Measurements from ENCODE around the gene ABAT.
"Not testable (repeated sequence)": the region's sequence is repeated elsewhere in the genome, so short reads cannot be mapped to it uniquely, and the experiment has no call there.

Gene ABAT

GRCh38 chr16:8639694-8640093 lies 34.7 kb upstream of the ABAT start:
- Histone ChIP-seq H3K4me3 (ENCODE audit: low read depth in 1 of 2, low read length in 2 of 2) (no peak overlapping the region), H3K36me3 (ENCODE audit: insufficient read depth, low read length) (peaks cover 76% of the 10 kb centered on the region), H3K4me1 (ENCODE audit: insufficient read depth, low read length) (no peaks in the 10 kb centered on the region), H3K27ac (ENCODE audit: low read depth, low read length) (no peak overlapping the region), H3K27me3 (ENCODE audit: control insufficient read depth in 1 of 2, insufficient read depth in 2 of 2, low read length in 2 of 2) (no peaks in the 10 kb centered on the region), H3K9me3 (ENCODE audit: low read length) (no peaks in the 10 kb centered on the region), H3K9ac (ENCODE audit: low read length) (no peak overlapping the region)

GRCh38 chr16:8641671-8642070 lies 32.7 kb upstream of the ABAT start:
- no peak overlapping the region for H3K9ac ChIP-seq (ENCODE audit: low read length)
- no peaks in the 10 kb centered on the region for H3K27me3 ChIP-seq (ENCODE audit: control insufficient read depth in 1 of 2, insufficient read depth in 2 of 2, low read length in 2 of 2)
- peaks cover 66% of the 10 kb centered on the region for H3K36me3 ChIP-seq (ENCODE audit: insufficient read depth, low read length)
- H3K27ac ChIP-seq (ENCODE audit: low read depth, low read length) = no peak overlapping the region
- H3K4me3 ChIP-seq (ENCODE audit: low read depth in 1 of 2, low read length in 2 of 2) = no peak overlapping the region
- no peaks in the 10 kb centered on the region for H3K4me1 ChIP-seq (ENCODE audit: insufficient read depth, low read length)
- H3K9me3 ChIP-seq (ENCODE audit: low read length) = no peaks in the 10 kb centered on the region

- Histone ChIP-seq H3K36me3 (ENCODE audit: insufficient read depth, low read length) (peaks cover 66% of the 10 kb centered on the region), H3K4me3 (ENCODE audit: low read depth in 1 of 2, low read length in 2 of 2) (no peak overlapping the region)
Measured at GRCh38 chr16:8642146-8642545, 32.3 kb upstream of the ABAT start.

GRCh38 chr16:8644211-8645140 lies 29.9 kb upstream of the ABAT start:
- Histone ChIP-seq H3K36me3 (ENCODE audit: insufficient read depth, low read length) (peaks cover 60% of the 10 kb centered on the region), H3K9me3 (ENCODE audit: low read length) (no peaks in the 10 kb centered on the region), H3K27ac (ENCODE audit: low read depth, low read length) (no peak overlapping the region), H3K4me3 (ENCODE audit: low read depth in 1 of 2, low read length in 2 of 2) (no peak overlapping the region), H3K4me1 (ENCODE audit: insufficient read depth, low read length) (no peaks in the 10 kb centered on the region), H3K9ac (ENCODE audit: low read length) (no peak overlapping the region), H3K27me3 (ENCODE audit: control insufficient read depth in 1 of 2, insufficient read depth in 2 of 2, low read length in 2 of 2) (no peaks in the 10 kb centered on the region)

More at GRCh38 chr16:8642146-8642545, 32.3 kb upstream of the ABAT start:
- Histone ChIP-seq H3K4me1 (ENCODE audit: insufficient read depth, low read length) (no peaks in the 10 kb centered on the region), H3K27me3 (ENCODE audit: control insufficient read depth in 1 of 2, insufficient read depth in 2 of 2, low read length in 2 of 2) (no peaks in the 10 kb centered on the region), H3K27ac (ENCODE audit: low read depth, low read length) (no peak overlapping the region), H3K9me3 (ENCODE audit: low read length) (no peaks in the 10 kb centered on the region), H3K9ac (ENCODE audit: low read length) (no peak overlapping the region)

DNA sequence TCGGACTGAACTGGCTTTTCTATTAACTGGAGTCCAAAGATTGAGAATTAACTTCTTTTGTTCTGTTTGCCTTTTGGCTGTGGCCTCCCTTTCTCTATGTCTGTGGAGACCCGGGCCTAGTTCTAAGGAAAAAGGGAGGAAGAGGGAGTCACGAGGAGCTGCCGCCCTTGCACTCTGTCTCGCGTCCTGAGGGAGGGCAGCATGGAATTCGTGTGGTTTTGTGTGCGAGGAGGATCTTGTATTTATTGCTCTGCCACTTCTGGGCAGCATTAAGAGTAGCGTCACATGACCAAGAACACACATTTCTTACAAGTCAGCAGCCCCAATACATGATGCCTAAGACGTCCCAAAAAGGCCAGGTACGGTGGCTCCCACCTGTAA lies 29.3 kb upstream of the ABAT start:
- Histone ChIP-seq H3K36me3 (ENCODE audit: insufficient read depth, low read length) (peaks cover 53% of the 10 kb centered on the region), H3K9ac (ENCODE audit: low read length) (no peak overlapping the region), H3K27ac (ENCODE audit: low read depth, low read length) (no peak overlapping the region), H3K4me3 (ENCODE audit: low read depth in 1 of 2, low read length in 2 of 2) (no peak overlapping the region), H3K4me1 (ENCODE audit: insufficient read depth, low read length) (no peaks in the 10 kb centered on the region), H3K9me3 (ENCODE audit: low read length) (no peaks in the 10 kb centered on the region), H3K27me3 (ENCODE audit: control insufficient read depth in 1 of 2, insufficient read depth in 2 of 2, low read length in 2 of 2) (no peaks in the 10 kb centered on the region)

GRCh38 chr16:8645831-8646230 lies 28.6 kb upstream of the ABAT start:
- Histone ChIP-seq H3K36me3 (ENCODE audit: insufficient read depth, low read length) (peaks cover 52% of the 10 kb centered on the region), H3K27me3 (ENCODE audit: control insufficient read depth in 1 of 2, insufficient read depth in 2 of 2, low read length in 2 of 2) (no peaks in the 10 kb centered on the region), H3K4me3 (ENCODE audit: low read depth in 1 of 2, low read length in 2 of 2) (no peak overlapping the region), H3K27ac (ENCODE audit: low read depth, low read length) (no peak overlapping the region), H3K9me3 (ENCODE audit: low read length) (no peaks in the 10 kb centered on the region), H3K9ac (ENCODE audit: low read length) (no peak overlapping the region), H3K4me1 (ENCODE audit: insufficient read depth, low read length) (no peaks in the 10 kb centered on the region)

DNA sequence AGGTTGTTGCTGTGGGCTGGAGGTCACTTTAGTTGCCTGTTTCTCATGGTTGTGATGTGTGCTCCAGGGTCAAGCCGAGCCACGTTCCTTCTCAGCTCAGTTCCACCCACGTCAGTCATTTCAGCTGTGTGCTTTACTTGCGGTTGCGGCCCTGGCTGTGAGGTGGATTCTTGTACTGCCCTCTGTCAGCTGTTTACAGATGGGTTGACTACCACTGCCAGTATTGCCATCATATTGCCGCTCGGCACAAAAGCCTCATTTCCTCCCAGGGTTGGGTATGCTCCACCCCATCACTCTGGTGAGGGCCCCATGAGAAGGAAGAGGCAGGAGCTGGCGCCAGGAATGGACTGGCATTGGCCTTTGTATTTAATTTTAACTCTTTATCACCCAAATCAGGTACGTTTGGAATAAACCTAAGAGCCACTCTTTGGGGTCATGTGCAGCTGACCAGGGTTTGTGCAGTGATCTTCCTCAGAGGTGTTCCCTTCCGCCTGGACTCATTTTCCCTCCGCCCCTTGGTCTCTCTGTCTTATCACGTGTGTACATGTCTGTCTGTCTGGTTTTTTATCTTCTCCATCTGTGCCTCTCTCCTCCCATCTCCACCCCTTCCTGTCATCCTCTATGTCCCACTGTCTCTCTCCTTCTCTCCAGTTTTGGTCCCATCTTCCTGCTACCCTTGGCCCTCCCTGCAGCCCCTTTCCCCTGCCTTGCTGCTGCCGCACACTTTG lies 27.9 kb upstream of the ABAT start:
- no peaks in the 10 kb centered on the region for H3K4me1 ChIP-seq (ENCODE audit: insufficient read depth, low read length)
- no peak overlapping the region for H3K9ac ChIP-seq (ENCODE audit: low read length)
- H3K9me3 ChIP-seq (ENCODE audit: low read length) = no peaks in the 10 kb centered on the region
- H3K36me3 ChIP-seq (ENCODE audit: insufficient read depth, low read length) = peaks cover 46% of the 10 kb centered on the region
- H3K4me3 ChIP-seq (ENCODE audit: low read depth in 1 of 2, low read length in 2 of 2) = no peak overlapping the region
- no peak overlapping the region for H3K27ac ChIP-seq (ENCODE audit: low read depth, low read length)
- H3K27me3 ChIP-seq (ENCODE audit: control insufficient read depth in 1 of 2, insufficient read depth in 2 of 2, low read length in 2 of 2) = no peaks in the 10 kb centered on the region

GRCh38 chr16:8647721-8648318 lies 26.6 kb upstream of the ABAT start:
- Histone ChIP-seq H3K36me3 (ENCODE audit: insufficient read depth, low read length) (peaks cover 32% of the 10 kb centered on the region), H3K27me3 (ENCODE audit: control insufficient read depth in 1 of 2, insufficient read depth in 2 of 2, low read length in 2 of 2) (no peaks in the 10 kb centered on the region), H3K9me3 (ENCODE audit: low read length) (no peaks in the 10 kb centered on the region), H3K4me3 (ENCODE audit: low read depth in 1 of 2, low read length in 2 of 2) (no peak overlapping the region), H3K4me1 (ENCODE audit: insufficient read depth, low read length) (no peaks in the 10 kb centered on the region), H3K27ac (ENCODE audit: low read depth, low read length) (no peak overlapping the region), H3K9ac (ENCODE audit: low read length) (no peak overlapping the region)

DNA sequence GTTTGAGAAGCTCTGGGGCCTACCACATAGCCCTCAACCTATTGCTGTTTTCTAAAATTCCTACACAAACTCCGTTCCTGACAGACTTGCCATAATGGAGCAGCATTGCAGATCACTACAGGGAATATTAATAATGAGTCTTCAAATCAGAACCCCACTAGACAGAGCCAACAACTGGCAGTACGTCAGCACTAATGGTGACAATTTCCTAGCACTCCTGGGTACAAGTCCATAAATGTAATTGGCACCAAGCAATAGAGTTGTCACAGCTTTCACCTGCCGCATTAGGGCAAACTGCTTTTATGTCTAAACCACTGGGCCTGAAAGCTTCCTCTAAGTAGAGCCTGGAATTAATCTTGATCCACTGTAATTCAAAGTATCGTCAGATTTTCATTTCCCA lies 25.5 kb upstream of the ABAT start:
- Histone ChIP-seq H3K9ac (ENCODE audit: low read length) (no peak overlapping the region), H3K4me3 (ENCODE audit: low read depth in 1 of 2, low read length in 2 of 2) (no peak overlapping the region), H3K27me3 (ENCODE audit: control insufficient read depth in 1 of 2, insufficient read depth in 2 of 2, low read length in 2 of 2) (no peaks in the 10 kb centered on the region), H3K4me1 (ENCODE audit: insufficient read depth, low read length) (no peaks in the 10 kb centered on the region), H3K9me3 (ENCODE audit: low read length) (no peaks in the 10 kb centered on the region), H3K27ac (ENCODE audit: low read depth, low read length) (no peak overlapping the region), H3K36me3 (ENCODE audit: insufficient read depth, low read length) (peaks cover 25% of the 10 kb centered on the region)

DNA sequence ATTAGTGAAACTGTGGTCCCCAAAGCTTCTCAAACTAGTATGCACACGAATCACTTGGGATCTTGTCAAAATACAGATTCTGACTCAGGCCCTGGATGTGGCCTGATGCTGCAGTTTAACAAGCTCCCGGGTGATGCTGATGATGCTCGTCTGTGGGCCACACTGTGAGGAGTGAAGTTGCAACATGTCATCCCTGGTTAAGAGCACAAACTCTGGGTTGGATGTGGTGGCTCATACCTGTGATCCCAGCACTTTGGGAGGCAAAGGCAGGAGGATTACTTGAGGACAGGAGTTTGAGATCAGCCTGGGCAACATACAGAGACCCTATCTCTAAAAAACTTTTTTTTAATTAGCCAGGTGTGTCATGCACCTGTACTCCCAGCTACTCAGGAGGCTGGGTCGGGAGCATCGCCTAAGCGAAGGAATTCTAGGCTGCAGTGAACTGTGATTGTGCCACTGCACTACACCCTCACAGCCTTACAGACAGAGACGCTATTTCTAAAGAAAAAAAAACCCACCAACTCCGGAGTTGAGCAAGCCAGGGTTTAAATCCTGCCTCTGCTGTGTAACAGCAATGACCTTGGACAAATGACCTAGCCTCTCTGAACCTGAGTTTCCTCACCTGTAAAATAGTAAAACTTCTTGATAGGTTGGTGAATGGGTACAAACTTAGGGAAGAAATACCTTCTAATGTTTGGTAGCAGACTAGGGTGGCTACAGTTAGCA lies 24.4 kb upstream of the ABAT start:
- H3K27me3 ChIP-seq (ENCODE audit: control insufficient read depth in 1 of 2, insufficient read depth in 2 of 2, low read length in 2 of 2) = no peaks in the 10 kb centered on the region
- no peaks in the 10 kb centered on the region for H3K4me1 ChIP-seq (ENCODE audit: insufficient read depth, low read length)
- H3K4me3 ChIP-seq (ENCODE audit: low read depth in 1 of 2, low read length in 2 of 2) = no peak overlapping the region
- no peak overlapping the region for H3K27ac ChIP-seq (ENCODE audit: low read depth, low read length)
- H3K9me3 ChIP-seq (ENCODE audit: low read length) = no peaks in the 10 kb centered on the region
- no peak overlapping the region for H3K9ac ChIP-seq (ENCODE audit: low read length)
- H3K36me3 ChIP-seq (ENCODE audit: insufficient read depth, low read length) = peaks cover 16% of the 10 kb centered on the region

GRCh38 chr16:8651958-8652357 lies 22.5 kb upstream of the ABAT start:
- H3K4me3 ChIP-seq (ENCODE audit: low read depth in 1 of 2, low read length in 2 of 2); H3K27ac ChIP-seq (ENCODE audit: low read depth, low read length); H3K9ac ChIP-seq (ENCODE audit: low read length); H3K4me1 ChIP-seq (ENCODE audit: insufficient read depth, low read length); H3K27me3 ChIP-seq (ENCODE audit: control insufficient read depth in 1 of 2, insufficient read depth in 2 of 2, low read length in 2 of 2); H3K9me3 ChIP-seq (ENCODE audit: low read length): not testable (repeated sequence)
- H3K36me3 ChIP-seq (ENCODE audit: insufficient read depth, low read length) = peaks cover 10% of the 10 kb centered on the region
